Mucosa of rectum (tissue), 2 donors: ENCODE data around the gene ETV4.

ENCODE experiments used
- H3K27ac ChIP-seq, 2 donors: one replicate each; pipeline ENCODE4 v1.7.0; 2013; ENCODE audit warnings: inconsistent platforms in 2 of 2, low read depth in 2 of 2, low read length in 2 of 2
- H3K27me3 ChIP-seq, 2 donors: one replicate each; pipeline ENCODE4 v1.7.0; 2013; ENCODE audit warnings: low read length in 2 of 2; ENCODE audit not compliant: control insufficient read depth in 2 of 2, insufficient read depth in 2 of 2
- H3K36me3 ChIP-seq, 2 donors: one replicate each; pipeline ENCODE4 v1.7.0; 2013; ENCODE audit warnings: low read length in 2 of 2; ENCODE audit not compliant: control insufficient read depth in 2 of 2, insufficient read depth in 2 of 2
- H3K4me1 ChIP-seq, 2 donors: one replicate each; pipeline ENCODE4 v1.7.0; 2013; ENCODE audit warnings: low read length in 2 of 2, mild to moderate bottlenecking in 1 of 2; ENCODE audit not compliant: control insufficient read depth in 2 of 2, insufficient read depth in 2 of 2
- H3K4me3 ChIP-seq, 2 donors: one replicate each; pipeline ENCODE4 v1.7.0; 2013; ENCODE audit warnings: low read length in 2 of 2
- H3K9ac ChIP-seq, 2 donors: one replicate each; pipeline ENCODE4 v1.7.0; 2013; ENCODE audit warnings: low read length in 2 of 2, low read depth in 1 of 2, mild to moderate bottlenecking in 1 of 2
- H3K9me3 ChIP-seq, 2 donors: one replicate each; pipeline ENCODE4 v1.7.0; 2013; ENCODE audit warnings: low read length in 2 of 2; ENCODE audit not compliant: control insufficient read depth in 2 of 2
- donor health status: healthy.
- donor health status: Normal muscosa, but diverticular disease.

Gene ETV4

DNA sequence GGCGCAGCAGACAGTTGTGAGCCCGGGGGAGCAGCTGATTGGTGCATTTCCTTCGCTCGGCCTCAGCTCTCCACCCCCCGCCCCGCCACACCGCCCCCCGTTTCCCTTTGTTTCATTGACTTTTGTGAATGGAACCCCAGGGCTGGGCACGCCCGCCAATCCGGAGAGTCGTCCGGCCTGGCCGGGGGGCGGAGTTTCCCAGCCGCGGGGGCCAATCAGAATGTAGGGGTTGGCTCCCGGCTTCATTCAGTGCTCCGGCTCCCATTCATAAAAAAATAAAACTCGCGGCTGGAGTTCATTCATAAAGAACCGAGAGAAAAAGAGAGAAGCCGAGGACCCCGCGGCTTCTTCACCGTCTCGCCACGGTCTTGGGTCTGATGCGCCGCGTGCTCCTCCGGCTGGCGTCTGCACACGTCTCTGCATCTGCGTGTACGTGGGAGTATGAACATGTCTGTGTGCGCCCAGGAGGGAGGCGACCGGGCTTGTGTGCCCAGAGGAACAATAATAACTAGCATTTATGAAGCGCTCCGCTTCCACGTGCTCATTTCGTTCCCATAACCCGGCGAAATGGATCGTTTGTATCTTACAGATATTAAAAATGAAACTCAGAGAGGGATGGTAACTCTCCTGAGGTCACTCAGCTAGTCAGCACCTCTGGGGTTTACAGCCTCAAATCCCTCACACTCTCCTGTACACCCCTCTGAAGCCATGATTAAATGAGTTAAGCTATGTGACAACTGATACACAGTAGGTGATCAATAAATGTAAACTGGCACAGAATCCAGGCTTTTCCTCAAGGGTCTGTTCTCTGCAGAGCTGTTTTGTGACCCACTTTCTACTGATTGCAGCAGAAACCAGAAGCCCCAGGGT is at the start of gene ETV4:
Gene ETV4 (minus strand): TSS at position 22 of the 870 bp plus-strand sequence. CDS start 723 bp downstream, outside the sequence.
- Histone ChIP-seq H3K36me3 (no peaks in the 10 kb centered on the region), H3K9me3 (no peaks in the 10 kb centered on the region), H3K4me1 (peaks cover 7 to 19% of the 10 kb centered on the region in 2 donors), H3K4me3 (peak within 1 kb of the TSS; percentile 64 to 71), H3K27ac (no peak within 1 kb of the TSS), H3K9ac (peak within 1 kb of the TSS in 1 of 2 donors; percentile 52), H3K27me3 (peaks cover 12 to 24% of the 10 kb centered on the region in 2 donors)

GRCh38 chr17:43595466-43595865 is 49.3 kb upstream of the ETV4 start:
- H3K4me1 ChIP-seq = peaks cover 0 to 2% of the 10 kb centered on the region in 2 donors
- H3K36me3 ChIP-seq = no peaks in the 10 kb centered on the region
- H3K27ac ChIP-seq = no peak overlapping the region
- H3K9ac ChIP-seq = no peak overlapping the region
- H3K4me3 ChIP-seq = no peak overlapping the region
- H3K9me3 ChIP-seq = no peaks in the 10 kb centered on the region
- H3K27me3 ChIP-seq = no peaks in the 10 kb centered on the region

DNA sequence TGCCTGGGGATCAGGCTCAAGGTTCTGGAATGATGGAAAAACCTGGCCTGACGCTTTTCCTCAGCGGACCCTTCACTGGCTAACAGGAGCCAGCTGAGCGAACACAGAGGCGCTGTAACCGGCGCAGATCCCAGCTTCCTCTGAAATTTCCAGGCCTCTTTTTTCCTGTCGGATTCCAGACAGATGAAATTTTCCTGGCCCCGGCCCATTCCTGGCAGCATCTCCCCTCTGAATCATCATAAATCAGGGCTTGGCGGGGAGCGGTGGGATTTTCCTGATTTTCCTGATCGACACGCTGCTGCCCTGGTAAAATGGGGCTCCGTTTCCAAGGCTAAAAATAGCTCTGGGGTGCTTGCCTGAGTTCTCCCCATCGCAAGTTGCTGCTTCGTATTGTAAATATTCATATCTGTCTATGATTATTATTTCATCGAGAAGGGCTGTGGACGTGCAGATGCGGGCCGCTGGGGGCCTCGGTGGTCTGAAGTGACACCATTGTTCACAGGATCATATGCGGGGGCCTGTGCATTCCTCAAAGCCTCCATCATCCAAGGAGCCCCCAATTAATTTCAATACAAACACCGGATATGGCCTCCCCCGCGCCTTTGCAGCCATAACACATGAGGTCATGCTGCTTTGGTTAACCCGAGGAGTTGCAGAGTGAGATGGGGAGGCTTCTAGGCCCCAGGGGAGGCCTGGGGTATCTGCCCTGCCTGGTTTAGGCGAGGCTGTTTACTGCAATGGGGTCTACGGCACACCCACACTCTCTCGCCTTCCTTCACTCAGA is 45.8 kb upstream of the ETV4 start:
- H3K27me3 ChIP-seq = no peaks in the 10 kb centered on the region
- no peak overlapping the region for H3K9ac ChIP-seq
- peak overlapping the region; percentile 58 to 65 for H3K27ac ChIP-seq
- peaks cover 0 to 2% of the 10 kb centered on the region in 2 donors for H3K4me1 ChIP-seq
- H3K9me3 ChIP-seq = no peaks in the 10 kb centered on the region
- no peak overlapping the region for H3K4me3 ChIP-seq
- H3K36me3 ChIP-seq = no peaks in the 10 kb centered on the region

DNA sequence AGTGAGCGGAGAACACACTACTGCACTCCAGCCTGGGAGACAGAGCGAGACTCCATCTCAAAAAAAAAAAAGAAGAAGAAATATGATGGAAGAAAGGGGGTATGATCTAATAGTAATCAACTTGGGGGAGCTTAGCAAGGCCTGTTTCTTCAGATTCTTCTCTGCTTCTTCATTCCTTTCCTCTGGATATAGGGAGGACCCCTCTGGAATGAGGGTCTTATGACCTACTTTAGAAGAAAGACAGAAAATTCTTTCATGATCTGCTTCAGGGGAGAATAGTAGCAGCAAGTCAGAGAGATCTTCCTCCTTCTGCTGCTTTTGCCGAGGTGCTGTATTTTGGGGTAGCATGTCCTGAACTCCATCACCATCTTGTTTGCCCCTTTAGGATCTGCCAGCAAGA is 44.9 kb upstream of the ETV4 start:
- H3K27me3 ChIP-seq = no peaks in the 10 kb centered on the region
- no peaks in the 10 kb centered on the region for H3K36me3 ChIP-seq
- H3K27ac ChIP-seq = peak overlapping the region; percentile 44 to 65
- peaks cover 0 to 2% of the 10 kb centered on the region in 2 donors for H3K4me1 ChIP-seq
- H3K4me3 ChIP-seq = no peak overlapping the region
- no peaks in the 10 kb centered on the region for H3K9me3 ChIP-seq
- no peak overlapping the region for H3K9ac ChIP-seq

DNA sequence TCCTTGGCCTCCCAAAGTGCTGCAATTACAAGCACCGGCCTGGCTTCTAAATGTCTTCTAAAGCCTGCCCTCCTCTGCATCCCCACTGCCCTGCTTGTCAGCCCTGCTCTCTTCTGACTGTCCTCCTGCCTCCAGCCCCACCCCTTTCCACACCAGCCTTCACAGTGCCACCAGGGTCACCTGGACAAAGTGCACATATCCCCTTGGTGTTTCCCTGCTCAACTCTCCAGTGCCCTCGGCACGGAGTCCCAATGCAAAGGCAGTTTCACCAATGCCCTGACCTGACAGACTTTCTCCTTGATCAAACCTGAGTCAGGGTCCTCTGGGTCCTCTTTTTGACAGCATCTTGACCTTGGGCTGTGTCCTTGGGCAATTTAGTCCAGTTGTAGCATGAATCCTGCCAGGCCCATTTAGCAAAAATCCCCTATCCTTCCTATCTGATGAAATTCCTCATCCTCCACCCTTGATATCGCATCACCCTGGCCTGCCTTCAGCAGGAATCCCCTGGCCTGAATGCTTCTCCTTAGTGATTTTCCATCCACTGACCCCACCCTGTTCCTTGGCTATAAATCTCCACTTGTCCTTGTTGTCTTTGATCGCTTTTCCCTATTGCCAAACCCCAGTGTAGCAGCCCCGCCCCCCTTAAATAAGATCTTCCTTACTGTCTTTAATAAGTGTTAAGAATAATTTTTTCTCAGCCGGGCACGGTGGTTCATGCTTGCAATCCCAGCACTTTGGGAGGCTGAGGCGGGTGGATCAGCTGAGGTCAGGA is 42.7 kb upstream of the ETV4 start:
- H3K27me3 ChIP-seq = no peaks in the 10 kb centered on the region
- no peaks in the 10 kb centered on the region for H3K9me3 ChIP-seq
- H3K4me1 ChIP-seq = peaks cover 0 to 2% of the 10 kb centered on the region in 2 donors
- H3K9ac ChIP-seq = no peak overlapping the region
- H3K36me3 ChIP-seq = no peaks in the 10 kb centered on the region
- no peak overlapping the region for H3K4me3 ChIP-seq
- no peak overlapping the region for H3K27ac ChIP-seq

- H3K36me3 ChIP-seq = no peaks in the 10 kb centered on the region
- H3K4me3 ChIP-seq = no peak overlapping the region
- no peaks in the 10 kb centered on the region for H3K9me3 ChIP-seq
- H3K9ac ChIP-seq = no peak overlapping the region
- H3K27ac ChIP-seq = no peak overlapping the region
- peaks cover 0 to 2% of the 10 kb centered on the region in 2 donors for H3K4me1 ChIP-seq
- H3K27me3 ChIP-seq = no peaks in the 10 kb centered on the region
Measured at GRCh38 chr17:43588121-43588520, 42.0 kb upstream of the ETV4 start.

- H3K4me1 ChIP-seq = peaks cover 0 to 2% of the 10 kb centered on the region in 2 donors
Measured at GRCh38 chr17:43587647-43588046, 41.5 kb upstream of the ETV4 start.

GRCh38 chr17:43584666-43585102 is 38.5 kb upstream of the ETV4 start:
- Histone ChIP-seq H3K9ac (no peak overlapping the region), H3K4me1 (peaks cover 3 to 4% of the 10 kb centered on the region in 2 donors), H3K27me3 (no peaks in the 10 kb centered on the region), H3K4me3 (no peak overlapping the region), H3K9me3 (no peaks in the 10 kb centered on the region), H3K27ac (no peak overlapping the region), H3K36me3 (no peaks in the 10 kb centered on the region)

More at GRCh38 chr17:43587647-43588046, 41.5 kb upstream of the ETV4 start:
- no peaks in the 10 kb centered on the region for H3K9me3 ChIP-seq
- H3K27ac ChIP-seq = no peak overlapping the region
- H3K9ac ChIP-seq = no peak overlapping the region
- no peaks in the 10 kb centered on the region for H3K27me3 ChIP-seq
- H3K36me3 ChIP-seq = no peaks in the 10 kb centered on the region
- H3K4me3 ChIP-seq = no peak overlapping the region

GRCh38 chr17:43583332-43583731 is 37.2 kb upstream of the ETV4 start:
- no peak overlapping the region for H3K27ac ChIP-seq
- H3K4me3 ChIP-seq = no peak overlapping the region
- H3K4me1 ChIP-seq = peaks cover 3 to 5% of the 10 kb centered on the region in 2 donors
- no peak overlapping the region for H3K9ac ChIP-seq
- no peaks in the 10 kb centered on the region for H3K9me3 ChIP-seq
- no peaks in the 10 kb centered on the region for H3K27me3 ChIP-seq
- no peaks in the 10 kb centered on the region for H3K36me3 ChIP-seq
